IMR-90 (cell line): ENCODE results near the gene DIP2C.

Experiments used
- CEBPB ChIP-seq: IDR thresholded peaks from 2 replicates; pipeline ENCODE4 v1.6.1; 2012; ENCODE audit warnings: low read depth, low read length, improper control_type of control experiment
- CHD1 ChIP-seq: IDR thresholded peaks from 2 replicates; pipeline ENCODE4 v1.6.1; 2012; ENCODE audit warnings: low read depth, low read length, improper control_type of control experiment
- CTCF ChIP-seq: conservative IDR thresholded peaks from 2 replicates; pipeline ENCODE4 v1.5.1; 2012; ENCODE audit warnings: mild to moderate bottlenecking, low read depth, low read length, improper control_type of control experiment
- ELK1 ChIP-seq: fragments of 150-350 bp; IDR thresholded peaks from 2 replicates; pipeline ENCODE4 v1.6.1; 2016; ENCODE audit warnings: low read depth, mild to moderate bottlenecking, low read length, moderate library complexity, borderline replicate concordance
- FOS ChIP-seq: fragments of 150-350 bp; IDR thresholded peaks from 2 replicates; pipeline ENCODE4 v1.6.1; 2016; ENCODE audit warnings: low read depth, low read length
- MAZ ChIP-seq: IDR thresholded peaks from 2 replicates; pipeline ENCODE4 v1.6.1; 2012; ENCODE audit warnings: low read depth, mild to moderate bottlenecking, low read length, improper control_type of control experiment, moderate library complexity, borderline replicate concordance
- MXI1 ChIP-seq: IDR thresholded peaks from 2 replicates; pipeline ENCODE4 v1.6.1; 2012; ENCODE audit warnings: low read depth, mild to moderate bottlenecking, low read length, moderate library complexity, borderline replicate concordance
- POLR2A ChIP-seq: IDR thresholded peaks from 2 replicates; pipeline ENCODE4 v1.6.1; 2012; ENCODE audit warnings: mild to moderate bottlenecking, low read depth, low read length
- RAD21 ChIP-seq: IDR thresholded peaks from 2 replicates; pipeline ENCODE4 v1.6.1; 2012; ENCODE audit warnings: low read length, improper control_type of control experiment
- RFX5 ChIP-seq: IDR thresholded peaks from 2 replicates; pipeline ENCODE4 v1.8.0; 2012; ENCODE audit warnings: low read depth, mild to moderate bottlenecking, low read length, moderate library complexity
- USF2 ChIP-seq: fragments of 150-350 bp; IDR thresholded peaks from 2 replicates; pipeline ENCODE4 v1.6.1; 2017; ENCODE audit warnings: mild to moderate bottlenecking, antibody characterized with exemption, low read length, low read depth

GRCh38 chr10:482051-482501 lies 207.4 kb downstream of the DIP2C start:
- TF ChIP-seq CEBPB: no peak
- TF ChIP-seq CTCF: no peak
- no peak for TF ChIP-seq MXI1
- no peak for TF ChIP-seq USF2
- no peak for TF ChIP-seq POLR2A
- no peak for TF ChIP-seq RFX5
- TF ChIP-seq ELK1: no peak
- no peak for TF ChIP-seq MAZ
- TF ChIP-seq FOS: no peak
- no peak for TF ChIP-seq CHD1
- TF ChIP-seq RAD21: no peak
